ENCODE data around the gene LRIT1.

Gene LRIT1

GRCh38 chr10:84248794-84249193 lies 7.4 kb upstream of the LRIT1 start:
- DNase-seq, result no peak

GRCh38 chr10:84247496-84247895 lies 6.2 kb upstream of the LRIT1 start:
- DNase-seq, result no peak

GRCh38 chr10:84244651-84245270 lies 3.4 kb upstream of the LRIT1 start, which contains the start of gene RGR:
RGR (plus strand) TSS chr10:84245053; CDS start chr10:84245091, 38 bp downstream.
- DNase-seq, result no peak

GRCh38 chr10:84243759-84244158 lies 2.4 kb upstream of the LRIT1 start:
- DNase-seq, result no peak

- no peak for DNase-seq
Measured at GRCh38 chr10:84238909-84239308, 2.4 kb downstream of the LRIT1 start.

- no peak for DNase-seq
Measured at GRCh38 chr10:84237199-84238051, 3.9 kb downstream of the LRIT1 start.

- no peak for DNase-seq
Measured at GRCh38 chr10:84236807-84237198, 4.5 kb downstream of the LRIT1 start.

- no peak for DNase-seq
Measured at GRCh38 chr10:84235096-84235495, 6.2 kb downstream of the LRIT1 start.

- no peak for DNase-seq
Measured at GRCh38 chr10:84234479-84234878, 6.9 kb downstream of the LRIT1 start.

- no peak for DNase-seq
Measured at GRCh38 chr10:84233940-84234339, 7.4 kb downstream of the LRIT1 start.

GRCh38 chr10:84232376-84232775 lies 9.0 kb downstream of the LRIT1 start:
- DNase-seq, result no peak

GRCh38 chr10:84230359-84230758 lies 11.0 kb downstream of the LRIT1 start:
- no peak for DNase-seq

GRCh38 chr10:84227810-84228209 lies 13.5 kb downstream of the LRIT1 start:
- DNase-seq, result no peak

GRCh38 chr10:84226616-84227015 lies 14.7 kb downstream of the LRIT1 start:
- DNase-seq, result no peak

- no peak for DNase-seq
Measured at GRCh38 chr10:84225427-84226173, 15.7 kb downstream of the LRIT1 start, which contains the start of gene LRIT2. LRIT2 (minus strand) TSS chr10:84225544; CDS start chr10:84225520, 24 bp downstream.

GRCh38 chr10:84224411-84225028 lies 16.8 kb downstream of the LRIT1 start:
- no peak for DNase-seq

GRCh38 chr10:84221916-84222315 lies 19.4 kb downstream of the LRIT1 start:
- no peak for DNase-seq

GRCh38 chr10:84217746-84218145 lies 23.6 kb downstream of the LRIT1 start:
- DNase-seq, result no peak

- no peak for DNase-seq
Measured at GRCh38 chr10:84216834-84217233, 24.5 kb downstream of the LRIT1 start.

- no peak for DNase-seq
Measured at GRCh38 chr10:84214612-84215235, 26.6 kb downstream of the LRIT1 start.

- DNase-seq, result no peak
Measured at GRCh38 chr10:84214046-84214572, 27.2 kb downstream of the LRIT1 start.

- no peak for DNase-seq
Measured at GRCh38 chr10:84213076-84213475, 28.3 kb downstream of the LRIT1 start.
